NCI-H1092 (cell line): ENCODE measurements around the gene EP400.
"Not testable (repeated sequence)": the region's sequence is repeated elsewhere in the genome, so short reads cannot be mapped to it uniquely, and the experiment has no call there.

Experiments
- DNase-seq: peaks from one replicate; lab custom pipeline; 2025; lab: John Stamatoyannopoulos, UW

The EP400 gene

GRCh38 chr12:131928080-131928710, 21.5 kb upstream of the EP400 start:
- DNase-seq, result no peak

DNA sequence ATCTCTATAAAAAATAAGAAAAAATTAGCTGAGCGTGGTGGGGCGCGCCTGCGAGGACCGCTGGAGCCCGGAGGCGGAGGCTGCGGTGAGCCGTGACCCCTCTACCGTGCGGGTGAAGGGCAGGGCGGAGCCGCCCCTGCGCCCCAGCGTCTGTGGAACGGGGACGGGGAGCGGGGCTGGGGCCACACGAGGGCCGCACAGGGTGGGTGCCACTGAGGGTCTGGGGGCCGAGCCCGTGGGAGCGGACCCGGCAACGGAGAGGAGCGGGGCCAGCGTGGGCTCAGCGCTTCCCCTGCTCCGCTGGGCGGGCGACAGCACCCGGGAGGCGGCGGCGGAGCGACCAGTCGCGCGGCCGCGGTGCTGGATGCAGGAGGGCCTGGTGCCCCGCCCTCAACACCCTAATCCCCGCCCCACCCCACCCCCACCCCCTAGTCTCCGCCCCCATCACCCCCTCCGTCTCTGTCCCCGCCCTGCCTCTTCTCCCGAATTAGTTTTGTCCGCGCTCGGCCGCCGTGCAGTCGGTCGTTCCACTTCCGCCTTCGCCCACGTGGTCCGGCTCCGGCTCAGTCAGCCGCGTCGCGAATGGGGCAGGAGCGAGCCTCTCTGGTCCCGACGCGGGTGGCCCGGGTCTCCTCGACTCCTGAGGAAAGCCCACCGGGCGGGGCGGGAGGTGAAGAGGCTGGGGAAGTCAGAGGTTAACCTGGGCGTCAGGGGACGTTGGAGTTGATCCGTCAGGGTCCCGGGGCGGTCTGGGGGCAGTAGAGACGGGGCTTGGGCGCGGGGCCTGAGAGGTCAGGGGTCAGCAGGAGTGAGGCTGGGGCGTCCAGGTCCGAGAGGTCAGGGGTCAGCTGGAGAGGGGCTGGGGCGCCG, 20.8 kb upstream of the EP400 start, which contains the start of gene PUS1:
PUS1 (plus strand) TSS at position 566 of the 870 bp plus-strand sequence. CDS start 447 bp downstream, outside the sequence.
- peak; percentile 88 for DNase-seq

DNA sequence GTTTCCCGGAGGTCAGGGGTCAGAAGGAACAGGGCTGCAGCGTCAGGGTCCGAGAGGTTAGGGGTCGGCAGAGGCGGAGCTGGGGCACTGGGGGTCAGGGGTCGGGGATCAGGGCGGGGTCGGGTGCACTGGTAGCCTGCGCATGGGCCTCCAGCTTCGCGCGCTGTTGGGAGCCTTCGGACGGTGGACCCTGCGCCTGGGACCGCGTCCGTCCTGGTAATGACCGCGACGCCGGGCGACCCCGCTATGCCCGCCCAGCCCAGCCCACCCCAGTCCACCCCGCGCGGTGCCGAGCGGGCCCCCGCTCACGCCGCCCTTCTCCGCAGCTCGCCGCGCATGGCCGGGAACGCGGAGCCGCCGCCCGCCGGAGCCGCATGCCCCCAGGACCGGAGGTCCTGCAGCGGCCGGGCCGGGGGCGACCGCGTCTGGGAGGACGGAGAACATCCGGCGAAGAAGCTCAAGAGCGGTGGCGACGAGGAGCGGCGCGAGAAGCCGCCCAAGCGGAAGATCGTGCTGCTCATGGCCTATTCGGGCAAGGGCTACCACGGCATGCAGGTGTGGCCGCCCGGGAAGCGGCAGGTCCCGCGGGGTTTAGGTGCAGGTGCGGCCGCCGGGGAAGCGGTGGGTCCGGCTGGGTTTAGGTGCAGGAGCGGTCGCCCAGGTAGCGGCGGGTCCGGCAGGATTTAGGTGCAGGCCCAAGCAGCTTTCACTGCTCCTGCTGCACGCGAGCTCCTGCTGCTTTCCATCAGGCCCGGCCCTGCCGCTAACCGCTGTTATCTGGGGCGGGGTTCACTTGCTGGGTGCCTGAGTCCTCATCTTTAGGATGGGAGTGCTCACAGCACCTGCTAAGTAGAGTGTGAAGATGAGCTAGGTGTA, 19.9 kb upstream of the EP400 start:
- DNase-seq, result no peak

DNA sequence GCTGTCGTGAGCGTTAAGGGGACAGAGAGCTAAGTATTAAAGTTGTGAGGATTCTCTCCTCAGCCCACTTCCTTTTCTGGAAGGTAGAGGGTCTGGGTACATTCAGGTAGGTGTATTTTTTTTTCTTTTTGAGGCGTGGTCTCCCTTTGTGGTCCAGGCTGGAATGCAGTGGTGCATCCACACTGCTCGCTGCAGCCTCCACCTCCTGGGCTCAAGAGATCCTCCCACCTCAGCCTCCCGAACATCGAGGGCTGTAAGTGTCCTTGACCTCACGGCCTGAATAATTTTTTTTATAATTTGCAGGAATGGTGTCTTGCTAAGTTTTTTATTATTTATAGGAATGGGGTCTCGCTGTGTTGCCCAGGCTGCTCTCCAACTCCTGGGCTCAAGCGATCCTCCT, 19.2 kb upstream of the EP400 start:
- no peak for DNase-seq

- DNase-seq, result no peak
Measured at GRCh38 chr12:131933387-131933786, 16.4 kb upstream of the EP400 start.

DNA sequence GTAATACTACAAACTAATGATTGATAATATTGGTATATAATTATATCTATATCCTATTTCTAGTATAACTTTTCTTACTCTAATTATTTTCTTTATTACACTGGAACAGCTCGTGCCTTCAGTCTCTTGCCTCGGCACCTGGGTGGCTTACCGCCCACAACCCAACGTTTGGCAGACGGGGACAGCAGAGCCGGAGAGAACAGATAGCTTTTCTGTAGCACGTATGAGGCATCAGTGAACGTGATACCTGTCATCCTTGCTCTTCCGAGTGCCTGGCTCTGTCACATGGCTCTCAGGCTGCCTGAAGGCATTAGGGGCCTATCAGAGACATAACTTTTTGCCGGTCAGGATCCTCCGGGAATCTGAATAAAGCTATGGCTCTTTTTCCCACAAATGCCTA, 15.2 kb upstream of the EP400 start:
- no peak for DNase-seq

- no peak for DNase-seq
Measured at GRCh38 chr12:131938082-131938481, 11.7 kb upstream of the EP400 start.

DNA sequence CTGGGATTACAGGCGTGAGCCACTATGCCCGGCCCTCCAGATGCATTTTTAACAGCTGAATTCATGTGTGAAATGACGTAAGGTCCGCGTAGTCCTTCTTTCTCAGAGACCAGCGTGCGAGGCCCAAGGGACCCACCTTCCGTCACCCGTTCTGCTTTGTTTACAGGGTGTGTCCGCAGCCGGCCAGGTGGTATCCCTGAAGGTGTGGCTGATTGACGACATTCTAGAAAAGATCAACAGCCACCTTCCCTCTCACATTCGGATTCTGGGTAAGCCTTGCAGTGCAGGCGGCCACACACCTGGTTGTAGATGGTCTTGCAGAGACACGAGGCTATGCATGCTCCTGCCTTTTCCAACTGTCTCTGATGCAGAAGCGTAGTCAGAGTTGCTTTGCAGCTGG, 10.7 kb upstream of the EP400 start:
- no peak for DNase-seq

GRCh38 chr12:131940141-131940547, 9.6 kb upstream of the EP400 start:
- DNase-seq, result no peak

- DNase-seq, result no peak
Measured at GRCh38 chr12:131941116-131941986, 8.4 kb upstream of the EP400 start.

DNA sequence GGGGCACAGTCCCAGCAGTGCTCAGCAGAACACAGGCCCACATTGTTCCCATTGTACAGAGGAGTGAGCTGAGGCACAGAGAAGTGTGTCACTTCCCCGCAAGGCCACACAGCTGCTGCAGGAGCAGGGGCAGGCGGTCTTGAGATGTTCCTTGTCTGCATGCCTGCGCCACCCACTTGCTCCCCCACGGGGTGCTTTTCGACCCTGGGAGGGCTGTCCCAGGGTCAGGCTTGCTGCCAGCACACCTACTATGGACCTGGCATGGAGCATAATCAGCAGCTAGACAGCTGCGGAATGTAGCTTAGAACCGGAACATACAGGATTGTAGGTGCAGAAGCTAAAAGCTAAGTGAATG, 7.8 kb upstream of the EP400 start:
- DNase-seq, result no peak

GRCh38 chr12:131942671-131943070, 7.1 kb upstream of the EP400 start:
- no peak for DNase-seq

DNA sequence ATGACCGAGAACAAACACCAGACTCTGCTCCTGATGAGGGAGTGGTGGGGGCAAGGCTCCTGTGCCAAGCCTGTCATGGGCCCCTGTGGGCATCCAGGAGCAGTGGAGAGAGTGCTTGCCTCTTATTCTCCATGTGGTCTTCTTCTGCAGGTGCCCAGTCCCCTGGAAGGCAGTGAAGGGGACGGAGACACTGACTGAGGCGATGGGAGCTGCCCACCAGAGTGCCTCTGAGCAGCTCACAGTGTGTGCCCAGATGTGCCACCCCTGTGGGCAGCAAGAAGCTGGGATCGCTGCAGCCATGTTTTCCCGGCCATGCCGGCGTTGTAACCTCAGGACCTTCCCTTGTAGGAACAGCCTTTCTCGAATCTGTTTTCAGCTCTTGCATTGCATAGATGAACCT, 6.4 kb upstream of the EP400 start:
- DNase-seq, result no peak

DNA sequence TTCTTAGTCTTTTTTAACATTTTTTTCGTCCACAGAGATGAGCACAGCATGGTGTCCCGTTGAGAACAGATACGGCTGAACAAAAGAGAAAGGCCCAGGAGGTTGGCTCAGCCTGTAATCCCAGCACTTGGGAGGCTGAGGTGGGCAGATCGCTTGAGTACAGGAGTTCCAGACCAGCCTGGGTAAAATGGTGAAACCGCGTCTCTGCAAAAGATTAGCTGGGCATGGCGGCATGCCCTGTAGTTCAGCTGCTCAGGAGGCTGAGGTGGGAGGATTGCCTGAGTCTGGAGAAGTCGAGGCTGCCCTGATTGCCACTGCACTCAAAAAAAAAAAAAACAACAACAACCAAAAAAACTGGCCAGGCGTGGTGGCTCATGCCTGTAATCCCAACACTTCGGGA, 5.9 kb upstream of the EP400 start:
- DNase-seq, result no peak

DNA sequence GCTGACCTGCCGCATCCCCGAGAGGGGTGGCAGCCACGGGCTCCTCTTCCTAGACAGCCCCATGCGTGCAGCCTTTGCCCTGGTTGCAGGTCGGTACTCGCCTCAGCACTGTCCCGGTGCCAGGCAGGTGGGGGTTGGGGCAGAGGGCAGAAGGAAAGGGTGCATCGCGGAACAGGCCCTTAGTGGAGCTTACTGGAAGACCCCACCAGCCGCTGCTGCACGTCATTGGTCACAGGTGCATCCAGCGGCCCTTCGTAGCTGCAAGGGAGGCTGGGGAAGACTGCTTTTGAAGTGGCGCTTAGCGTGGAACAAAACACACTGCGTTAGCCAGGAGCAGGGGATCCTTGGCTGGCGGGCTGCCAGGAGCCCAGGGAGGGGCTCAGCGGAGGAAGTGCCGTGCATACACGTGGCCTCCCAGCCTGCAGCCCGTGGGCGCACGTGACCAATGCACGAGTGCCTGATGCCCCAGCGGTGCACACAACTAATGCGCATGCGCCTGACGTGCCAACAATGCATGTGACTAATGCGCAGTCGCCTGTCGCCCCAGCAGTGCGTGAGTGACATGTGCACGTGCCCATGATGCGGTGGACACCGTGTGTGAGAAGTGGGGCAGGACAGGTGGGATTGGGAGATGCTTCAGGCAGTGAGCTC, 5.0 kb upstream of the EP400 start:
- DNase-seq, result no peak

DNA sequence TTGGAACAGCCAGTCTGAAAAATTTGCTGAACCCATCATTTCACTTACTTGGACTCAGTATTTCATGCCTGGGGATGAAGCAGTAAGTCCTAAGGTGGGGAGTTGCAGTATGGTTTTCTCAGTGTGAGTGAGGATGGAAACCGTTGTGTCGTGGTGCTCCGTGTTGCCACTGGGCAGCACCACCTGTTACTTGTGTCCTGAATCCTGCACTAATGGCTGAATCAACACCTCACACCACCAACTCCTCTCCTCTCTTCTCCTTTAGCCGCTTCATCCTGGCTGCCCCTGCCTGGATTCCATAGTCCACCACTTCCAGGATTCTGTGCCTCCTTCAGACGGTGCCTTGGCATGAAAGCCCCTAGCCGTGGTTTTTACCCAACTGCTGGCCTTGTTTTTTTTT, 3.0 kb upstream of the EP400 start:
- DNase-seq, result no peak

DNA sequence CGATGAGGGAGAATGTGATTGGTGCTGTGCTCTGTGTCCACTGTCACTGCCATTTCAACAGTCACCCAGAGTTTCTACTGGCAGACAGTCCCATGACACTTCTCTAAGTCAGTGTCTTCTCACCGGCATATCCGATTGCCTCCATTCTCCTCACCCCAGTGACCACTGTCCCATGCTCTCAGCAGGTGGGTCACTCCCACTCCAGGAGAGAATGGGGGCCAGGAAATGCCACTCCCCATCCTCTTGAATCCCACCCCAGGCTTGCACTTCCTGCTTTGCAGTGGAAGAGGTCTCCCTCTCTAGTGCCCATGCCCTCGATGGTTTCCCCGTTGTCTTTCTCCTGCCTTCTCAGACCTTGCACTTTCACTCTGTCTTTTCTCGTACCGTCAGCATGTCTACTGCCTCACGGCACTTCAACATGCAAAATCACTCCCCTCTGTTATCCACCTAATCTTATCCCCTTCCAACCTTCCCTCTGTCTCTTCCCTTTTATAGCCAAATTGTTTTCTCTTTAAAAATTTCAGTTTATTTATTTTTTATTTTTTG, 2.2 kb upstream of the EP400 start:
- no peak for DNase-seq

GRCh38 chr12:131948166-131948712, 1.5 kb upstream of the EP400 start:
- no peak for DNase-seq

DNA sequence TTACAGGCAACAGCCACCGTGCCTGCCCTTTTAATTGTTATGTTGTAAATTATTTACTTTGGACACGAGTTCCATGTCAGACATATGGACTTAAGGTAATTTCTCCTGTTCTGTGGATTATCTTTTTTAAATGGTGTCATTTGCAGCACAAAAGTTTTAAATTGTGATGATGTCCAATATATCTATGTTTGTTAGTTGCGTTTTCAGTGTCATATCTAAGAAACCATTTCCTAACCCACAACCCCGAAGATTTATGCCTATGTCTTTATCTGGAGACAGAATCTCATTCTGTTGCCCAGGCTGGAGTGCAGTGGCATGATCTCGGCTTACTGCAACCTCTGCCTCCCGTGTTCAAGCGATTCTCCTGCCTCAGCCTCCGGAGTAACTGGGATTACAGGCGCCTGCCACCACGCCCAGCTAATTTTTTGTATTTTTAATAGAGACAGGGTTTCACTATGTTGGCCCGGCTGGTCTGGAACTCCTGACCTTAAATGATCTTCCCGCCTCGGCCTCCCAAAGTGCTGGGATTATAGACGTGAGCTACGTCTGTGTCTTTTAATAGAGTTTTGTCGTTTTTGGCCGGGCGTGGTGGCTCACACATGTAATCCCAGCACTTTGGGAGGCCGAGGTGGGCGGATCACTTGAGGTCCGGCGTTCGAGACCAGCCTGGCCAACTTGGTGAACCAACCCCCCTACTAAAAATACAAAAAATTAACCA, 870 bp upstream of the EP400 start:
- DNase-seq, result not testable (repeated sequence)
